GM10266 (cell line): ENCODE measurements around the gene HLF.

Source experiments
- DNase-seq: peaks from one replicate; pipeline ENCODE4 v3.0.0; 2012; ENCODE audit errors: extremely low spot score
- CTCF ChIP-seq: IDR thresholded peaks from 2 replicates; pipeline ENCODE4 v1.5.1; 2012; ENCODE audit warnings: mild to moderate bottlenecking, low read depth; ENCODE audit not compliant: control insufficient read depth, insufficient read depth; ENCODE audit errors: missing control alignments

Gene HLF

GRCh38 chr17:55282379-55282702 is 17.6 kb downstream of the HLF start:
- no peak for DNase-seq
- no peak for TF ChIP-seq CTCF

- TF ChIP-seq CTCF: no peak
Measured at GRCh38 chr17:55282741-55283140, 18.0 kb downstream of the HLF start.

GRCh38 chr17:55283256-55283965 is 18.7 kb downstream of the HLF start:
- no peak for DNase-seq
- TF ChIP-seq CTCF: no peak

More at GRCh38 chr17:55282741-55283140, 18.0 kb downstream of the HLF start:
- DNase-seq: no peak

GRCh38 chr17:55284001-55284884 is 19.5 kb downstream of the HLF start:
- no peak for DNase-seq
- TF ChIP-seq CTCF: no peak

- no peak for DNase-seq
- no peak for TF ChIP-seq CTCF
Measured at GRCh38 chr17:55284944-55285339, 20.2 kb downstream of the HLF start.

GRCh38 chr17:55285340-55286301 is 20.9 kb downstream of the HLF start:
- no peak for TF ChIP-seq CTCF
- no peak for DNase-seq
